MG63 (cell line): ENCODE results near the gene SLC17A6. TPM values are rescaled to one million over a fixed set of nuclear protein-coding genes. Genes with fewer than 3 reads are reported as not detected.
A peak's percentile ranks its signal among the peaks of the same experiment; 100 is the strongest.

Experiments
- DNase-seq: peaks from one replicate; pipeline ENCODE4 v3.0.0-alpha.2; 2020
- H3K27me3 ChIP-seq: fragments of 250-450 bp; sonication (Bioruptor Pico); 2 replicates; pipeline ENCODE4 v1.5.1; 2020; ENCODE audit warnings: mild to moderate bottlenecking, moderate library complexity
- H3K36me3 ChIP-seq: fragments of 250-450 bp; sonication (Bioruptor Pico); 2 replicates; pipeline ENCODE4 v1.5.1; 2020; ENCODE audit warnings: mild to moderate bottlenecking, moderate library complexity
- H3K4me3 ChIP-seq: fragments of 250-450 bp; sonication (Bioruptor Pico); 2 replicates; pipeline ENCODE4 v1.5.1; 2020; ENCODE audit warnings: mild to moderate bottlenecking, moderate library complexity
- H3K9me3 ChIP-seq: fragments of 250-450 bp; sonication (Bioruptor Pico); 2 replicates; pipeline ENCODE4 v1.5.1; 2020; ENCODE audit warnings: mild to moderate bottlenecking, moderate library complexity
- total RNA-seq: library from RNA; depleted of rRNA; stranded (reverse); fragments of >200 nt; shearing (Covaris generic); gene quantifications from 2 replicates; pipeline ENCODE4 v1.2.3, GENCODE V29; 2014; ENCODE audit warnings: low replicate concordance; rRNA removed

Gene SLC17A6
- not detected in 2 replicates for total RNA-seq

DNA sequence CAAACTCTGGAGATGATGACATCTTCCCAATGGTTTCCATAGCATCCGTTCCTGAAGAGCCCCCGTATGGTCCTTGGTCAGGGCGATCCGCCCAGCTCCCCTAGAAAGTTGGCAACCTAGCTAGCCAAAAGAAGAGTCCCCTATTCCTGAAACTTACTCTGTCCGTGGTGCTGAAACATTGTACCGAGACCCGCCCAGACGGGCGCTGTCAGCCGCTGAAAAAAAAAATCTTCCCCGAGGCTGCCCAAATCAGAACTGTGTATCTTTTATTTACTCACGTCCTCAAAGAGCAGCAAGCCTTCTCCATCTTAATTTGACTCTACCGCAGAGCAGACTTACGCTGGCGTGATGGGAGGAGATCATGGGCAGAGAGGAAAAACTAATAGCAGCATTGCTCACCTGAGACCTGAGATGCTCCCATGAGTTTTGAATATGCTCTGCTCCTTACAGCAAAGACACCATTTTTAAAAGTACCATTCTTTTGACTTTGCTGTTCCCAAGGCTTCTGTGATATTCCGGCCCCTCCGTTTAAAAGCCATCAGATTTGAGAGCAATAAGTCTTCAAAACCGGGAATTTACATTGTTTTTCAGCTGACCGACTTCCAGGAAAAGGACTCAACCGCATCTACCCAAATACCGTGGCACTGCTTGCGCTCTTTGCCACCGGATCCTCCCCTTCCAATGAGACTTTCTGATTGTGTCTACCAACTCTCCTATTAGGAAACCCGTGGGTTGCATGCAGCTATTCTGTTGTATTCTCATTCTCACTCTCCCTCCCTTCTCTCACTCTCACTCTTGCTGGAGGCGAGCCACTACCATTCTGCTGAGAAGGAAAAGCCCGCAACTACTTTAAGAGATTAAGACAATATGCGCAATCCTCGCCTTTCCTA lies at the start of gene SLC17A6:
TSS of gene SLC17A6 (plus strand) at position 786 of the 890 bp plus-strand sequence. CDS start 153 bp downstream, outside the sequence.
- Histone ChIP-seq H3K27me3 (no peaks in the 10 kb centered on the region), H3K4me3 (no peak within 1 kb of the TSS), H3K9me3 (no peaks in the 10 kb centered on the region), H3K36me3 (no peaks in the 10 kb centered on the region)
- peak; percentile 9 for DNase-seq

DNA sequence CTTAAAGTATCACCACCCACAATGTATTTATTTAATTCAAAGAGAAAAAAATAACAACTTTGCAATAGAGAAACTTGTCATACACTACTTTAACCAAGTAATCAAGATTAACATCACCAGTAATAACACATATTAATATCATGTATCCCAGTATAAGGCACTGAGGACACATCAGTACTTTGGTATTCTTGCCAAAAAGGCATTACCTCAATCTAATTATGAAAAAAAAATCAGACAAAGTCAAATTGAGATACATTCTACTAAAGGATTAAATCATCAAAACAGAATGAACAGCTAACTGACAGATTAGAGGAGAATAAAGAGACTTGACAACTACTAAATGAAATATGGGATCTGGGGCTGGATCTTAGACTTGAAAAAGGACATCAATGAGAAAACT lies 35.8 kb upstream of the SLC17A6 start:
- DNase-seq, result no peak
- H3K27me3 ChIP-seq, result no peaks in the 10 kb centered on the region
- no peak overlapping the region for H3K4me3 ChIP-seq
- H3K36me3 ChIP-seq, result no peaks in the 10 kb centered on the region
- H3K9me3 ChIP-seq, result no peaks in the 10 kb centered on the region

DNA sequence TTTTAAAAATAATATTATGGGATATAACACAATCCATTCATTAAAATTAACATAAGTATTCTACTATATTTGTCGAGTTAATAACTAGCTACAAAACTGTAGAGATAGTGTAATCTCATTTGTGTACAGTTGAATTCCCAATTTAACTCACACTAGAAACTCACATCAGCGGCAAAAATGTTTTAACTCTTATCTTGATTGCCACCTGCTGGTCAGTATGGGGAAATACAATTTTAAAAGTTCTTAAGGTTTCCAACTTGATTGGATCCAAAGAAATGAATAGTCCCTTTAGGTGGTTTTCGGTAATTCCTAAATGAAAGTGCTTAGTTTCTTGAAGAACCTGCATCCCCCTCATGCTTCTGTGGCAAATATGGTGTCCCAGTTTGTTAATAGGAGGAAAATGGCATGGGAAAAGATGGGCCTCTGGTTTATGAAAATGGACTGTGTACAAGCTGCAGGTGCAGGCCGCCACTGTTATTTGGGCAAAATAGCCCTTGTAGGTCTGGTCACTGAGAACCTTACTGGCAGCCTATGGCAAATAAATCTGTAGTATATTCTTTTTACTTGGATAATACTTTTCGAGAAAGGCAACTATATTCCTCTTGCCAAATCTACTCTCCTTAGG lies 33.7 kb upstream of the SLC17A6 start:
- Histone ChIP-seq H3K4me3 (no peak overlapping the region), H3K36me3 (no peaks in the 10 kb centered on the region), H3K9me3 (no peaks in the 10 kb centered on the region), H3K27me3 (no peaks in the 10 kb centered on the region)
- DNase-seq, result no peak

DNA sequence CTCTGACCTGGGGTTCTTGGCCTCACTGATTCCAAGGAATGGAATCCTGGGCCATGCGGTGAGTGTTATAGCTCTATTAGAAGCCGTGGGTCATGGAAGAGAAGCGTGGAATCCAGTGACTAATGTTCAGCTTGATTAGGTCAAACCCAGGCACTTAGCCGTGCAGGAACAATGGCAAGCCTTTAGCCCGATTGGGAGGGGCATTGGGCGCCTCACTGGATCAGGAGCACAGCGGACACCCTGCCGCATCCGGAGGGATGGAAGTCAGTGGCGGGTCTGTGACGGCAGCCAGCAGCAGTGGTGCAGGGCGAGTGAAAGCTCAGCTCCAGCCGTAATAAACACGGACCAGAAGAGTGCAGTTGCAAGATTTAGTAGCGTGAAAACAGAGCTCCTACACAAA lies 20.5 kb upstream of the SLC17A6 start:
- no peak for DNase-seq
- Histone ChIP-seq H3K9me3 (no peaks in the 10 kb centered on the region), H3K27me3 (no peaks in the 10 kb centered on the region), H3K36me3 (no peaks in the 10 kb centered on the region), H3K4me3 (no peak overlapping the region)

DNA sequence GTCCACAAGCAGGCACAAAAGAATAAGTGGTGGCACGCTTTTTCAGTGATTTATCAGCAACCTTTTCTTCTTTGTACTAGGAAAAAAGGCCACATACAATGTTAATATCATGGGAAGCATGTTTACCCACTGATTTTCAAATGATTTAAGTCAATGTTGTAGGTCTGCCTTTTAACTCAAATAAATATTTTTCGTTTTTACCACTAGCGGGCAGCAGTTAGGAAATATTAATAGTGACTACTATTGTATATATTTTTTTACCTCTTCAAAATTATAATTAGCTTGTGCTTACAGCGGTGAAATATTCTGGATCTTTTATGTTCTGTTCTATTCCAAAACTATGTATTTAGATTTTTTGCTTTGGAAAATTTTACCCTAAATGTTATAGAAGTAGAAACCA lies 6.4 kb upstream of the SLC17A6 start:
- Histone ChIP-seq H3K9me3 (no peaks in the 10 kb centered on the region), H3K27me3 (no peaks in the 10 kb centered on the region), H3K36me3 (no peaks in the 10 kb centered on the region), H3K4me3 (no peak overlapping the region)
- no peak for DNase-seq

DNA sequence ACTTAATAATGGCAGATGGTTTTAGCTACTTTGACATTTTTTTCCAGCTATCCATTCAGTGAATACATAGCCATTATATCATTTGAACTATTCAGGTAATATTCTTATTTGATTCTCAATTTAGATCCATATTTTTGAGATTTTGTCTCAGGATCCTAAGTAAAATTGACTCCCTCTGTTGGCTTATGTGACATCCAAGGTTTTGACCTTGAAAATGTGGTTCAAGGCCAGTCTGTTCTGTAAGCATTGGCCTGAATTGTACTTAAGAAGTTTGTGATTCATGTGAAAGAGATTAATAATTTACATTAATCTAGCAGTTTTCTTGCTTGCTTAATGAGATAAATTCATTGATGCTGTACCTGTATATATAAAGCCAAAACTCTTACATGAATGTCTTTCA lies 1.6 kb upstream of the SLC17A6 start:
- Histone ChIP-seq H3K36me3 (no peaks in the 10 kb centered on the region), H3K4me3 (no peak overlapping the region), H3K9me3 (no peaks in the 10 kb centered on the region), H3K27me3 (no peaks in the 10 kb centered on the region)
- DNase-seq, result no peak

DNA sequence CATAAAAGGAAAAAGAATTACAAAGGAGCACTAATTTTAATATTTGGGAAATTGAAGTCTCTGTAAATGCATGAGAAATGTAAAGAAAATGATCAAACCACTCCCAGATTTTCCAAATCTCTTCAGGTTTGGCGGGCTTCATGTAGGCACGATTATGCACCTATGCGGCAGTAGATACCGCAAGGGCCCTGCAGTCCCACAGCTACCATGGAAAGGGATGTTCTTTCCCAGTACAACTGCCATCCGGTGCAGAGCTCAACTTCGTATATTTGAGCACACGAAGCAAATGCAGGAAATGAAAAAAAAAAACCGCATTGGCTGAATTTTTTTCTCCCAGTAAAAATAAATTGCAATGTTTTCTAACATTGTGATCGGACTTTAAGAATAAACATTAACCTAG lies 1.4 kb downstream of the SLC17A6 start:
- no peaks in the 10 kb centered on the region for H3K9me3 ChIP-seq
- no peak overlapping the region for H3K4me3 ChIP-seq
- no peaks in the 10 kb centered on the region for H3K36me3 ChIP-seq
- DNase-seq, result no peak
- H3K27me3 ChIP-seq, result no peaks in the 10 kb centered on the region

DNA sequence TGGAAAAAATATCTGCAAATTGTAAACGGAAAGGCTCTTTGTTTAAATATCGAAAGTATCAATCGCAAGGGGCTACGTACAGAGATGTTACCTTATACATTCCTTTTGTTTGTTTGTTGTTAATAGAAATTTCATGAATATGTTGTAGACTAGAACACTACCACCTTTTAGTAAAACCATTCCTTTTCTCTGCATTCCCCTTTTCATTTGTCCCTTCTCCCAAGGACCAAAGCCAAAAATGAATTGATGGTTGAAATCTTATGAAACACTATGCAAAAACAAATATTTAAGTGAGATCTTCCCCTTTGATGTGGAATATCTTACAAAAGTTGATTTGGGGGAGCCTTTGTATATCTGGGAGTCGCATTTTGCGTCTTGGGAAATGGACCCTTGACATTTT lies 2.1 kb downstream of the SLC17A6 start:
- no peak for DNase-seq
- H3K4me3 ChIP-seq, result no peak overlapping the region
- no peaks in the 10 kb centered on the region for H3K36me3 ChIP-seq
- H3K9me3 ChIP-seq, result no peaks in the 10 kb centered on the region
- H3K27me3 ChIP-seq, result no peaks in the 10 kb centered on the region

DNA sequence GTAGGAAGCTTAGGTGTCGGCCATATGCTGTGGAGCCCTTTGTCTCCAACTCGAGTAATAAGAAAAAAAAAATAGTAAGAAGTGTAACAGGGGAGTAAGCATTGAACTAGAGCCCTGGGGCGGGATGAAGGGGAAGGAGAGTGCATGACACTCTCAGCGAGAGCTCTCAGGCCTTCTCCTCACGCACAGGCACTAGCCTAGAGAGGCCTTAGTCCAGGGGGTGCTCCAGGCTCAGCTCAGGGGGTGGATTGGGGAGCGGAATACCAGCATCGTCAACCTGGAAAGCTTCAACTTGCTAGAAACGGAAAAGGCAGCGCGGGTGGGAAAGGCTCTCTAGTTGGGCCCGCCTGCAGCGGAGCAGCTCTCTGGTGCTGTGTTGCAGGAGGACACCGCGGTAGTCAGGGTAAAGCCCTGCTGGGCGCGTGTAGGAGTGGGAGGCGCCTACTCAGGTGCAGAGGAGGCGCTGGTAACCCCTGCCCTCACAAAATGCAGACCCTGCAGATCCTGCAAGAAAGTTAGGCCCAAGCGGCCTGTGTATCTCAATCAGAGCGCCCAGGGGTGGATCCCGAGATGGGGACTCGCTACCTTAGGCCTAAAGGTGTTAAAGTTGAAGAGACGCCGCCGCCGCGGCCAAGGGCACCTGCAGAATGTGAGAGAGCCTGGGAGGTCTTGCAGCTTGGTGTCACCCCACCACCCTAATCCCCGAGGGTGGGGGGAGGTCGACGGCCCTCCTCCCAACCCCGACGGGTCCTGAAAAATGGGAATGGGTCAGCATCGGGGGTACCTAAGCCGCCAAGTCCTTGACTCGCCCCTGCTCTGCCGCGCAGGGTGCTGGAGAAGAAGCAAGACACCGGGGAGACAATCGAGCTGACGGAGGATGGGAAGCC lies 2.8 kb downstream of the SLC17A6 start:
- Histone ChIP-seq H3K27me3 (no peaks in the 10 kb centered on the region), H3K36me3 (no peaks in the 10 kb centered on the region), H3K4me3 (no peak overlapping the region), H3K9me3 (no peaks in the 10 kb centered on the region)
- no peak for DNase-seq

DNA sequence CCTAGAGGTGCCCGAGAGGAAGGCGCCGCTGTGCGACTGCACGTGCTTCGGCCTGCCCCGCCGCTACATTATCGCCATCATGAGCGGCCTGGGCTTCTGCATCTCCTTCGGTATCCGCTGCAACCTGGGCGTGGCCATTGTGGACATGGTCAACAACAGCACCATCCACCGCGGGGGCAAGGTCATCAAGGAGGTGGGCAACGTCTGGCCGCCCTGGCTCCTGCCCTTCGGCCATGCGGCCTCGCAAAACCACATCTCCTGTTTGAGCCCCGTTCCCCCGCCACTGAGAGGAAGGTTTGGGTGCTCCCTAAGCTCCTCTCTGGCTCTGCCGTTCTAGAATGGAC lies 3.4 kb downstream of the SLC17A6 start:
- H3K4me3 ChIP-seq, result no peak overlapping the region
- H3K36me3 ChIP-seq, result no peaks in the 10 kb centered on the region
- no peak for DNase-seq
- no peaks in the 10 kb centered on the region for H3K27me3 ChIP-seq
- no peaks in the 10 kb centered on the region for H3K9me3 ChIP-seq

DNA sequence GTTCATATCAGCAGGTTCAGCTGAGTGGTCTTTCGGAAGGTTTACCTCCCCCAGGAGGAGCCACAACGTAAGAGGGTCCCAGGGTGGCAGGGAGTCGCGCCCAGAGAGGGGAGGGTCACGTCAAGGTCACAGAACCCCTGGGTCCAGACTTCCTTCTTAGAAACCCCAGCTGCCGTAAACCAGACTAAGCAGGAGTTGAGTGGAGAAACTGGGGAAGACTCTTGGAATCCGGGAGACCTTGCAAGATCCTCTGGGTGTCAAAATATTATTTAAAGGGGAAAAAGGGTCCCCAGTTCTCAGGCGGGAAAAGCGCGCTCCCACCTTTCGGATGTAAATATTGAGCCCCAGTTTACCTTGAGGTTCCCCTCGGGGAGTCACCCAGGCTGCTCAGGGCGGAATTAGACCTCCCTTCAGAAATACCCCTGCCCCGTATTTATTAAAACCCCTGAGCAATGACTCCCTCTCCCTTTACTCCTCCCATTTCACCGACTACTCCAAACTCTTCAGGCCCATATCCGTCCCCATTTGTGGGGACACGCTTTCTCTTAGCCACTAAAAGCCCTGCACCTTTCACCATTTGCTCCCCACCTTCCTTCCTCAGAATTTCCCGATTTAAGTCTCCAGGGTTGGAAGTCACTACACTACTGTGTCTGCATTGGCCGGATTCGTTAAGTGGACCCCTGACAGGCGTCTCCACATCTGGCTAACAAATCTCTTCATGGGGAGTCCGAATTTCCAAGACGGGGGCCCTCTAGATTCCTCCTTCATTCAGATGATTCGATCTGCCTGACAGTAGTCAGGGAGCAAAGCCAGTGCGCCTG lies 4.2 kb downstream of the SLC17A6 start:
- H3K27me3 ChIP-seq, result no peaks in the 10 kb centered on the region
- H3K36me3 ChIP-seq, result no peaks in the 10 kb centered on the region
- no peaks in the 10 kb centered on the region for H3K9me3 ChIP-seq
- no peak for DNase-seq
- H3K4me3 ChIP-seq, result no peak overlapping the region

DNA sequence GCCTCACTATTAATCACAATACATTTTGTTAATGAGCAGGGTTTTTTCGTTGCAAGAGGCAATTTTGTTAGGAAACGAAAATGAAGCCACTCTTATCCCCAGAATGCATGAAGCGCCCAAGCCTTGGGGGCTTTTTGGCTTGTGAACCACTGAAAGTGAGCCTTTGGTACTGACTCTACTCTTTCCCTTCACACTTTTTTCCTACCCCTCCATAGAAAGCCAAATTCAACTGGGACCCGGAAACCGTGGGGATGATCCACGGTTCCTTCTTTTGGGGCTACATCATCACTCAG lies 4.8 kb downstream of the SLC17A6 start:
- H3K9me3 ChIP-seq, result no peaks in the 10 kb centered on the region
- no peaks in the 10 kb centered on the region for H3K36me3 ChIP-seq
- no peak for DNase-seq
- H3K27me3 ChIP-seq, result no peaks in the 10 kb centered on the region
- no peak overlapping the region for H3K4me3 ChIP-seq

DNA sequence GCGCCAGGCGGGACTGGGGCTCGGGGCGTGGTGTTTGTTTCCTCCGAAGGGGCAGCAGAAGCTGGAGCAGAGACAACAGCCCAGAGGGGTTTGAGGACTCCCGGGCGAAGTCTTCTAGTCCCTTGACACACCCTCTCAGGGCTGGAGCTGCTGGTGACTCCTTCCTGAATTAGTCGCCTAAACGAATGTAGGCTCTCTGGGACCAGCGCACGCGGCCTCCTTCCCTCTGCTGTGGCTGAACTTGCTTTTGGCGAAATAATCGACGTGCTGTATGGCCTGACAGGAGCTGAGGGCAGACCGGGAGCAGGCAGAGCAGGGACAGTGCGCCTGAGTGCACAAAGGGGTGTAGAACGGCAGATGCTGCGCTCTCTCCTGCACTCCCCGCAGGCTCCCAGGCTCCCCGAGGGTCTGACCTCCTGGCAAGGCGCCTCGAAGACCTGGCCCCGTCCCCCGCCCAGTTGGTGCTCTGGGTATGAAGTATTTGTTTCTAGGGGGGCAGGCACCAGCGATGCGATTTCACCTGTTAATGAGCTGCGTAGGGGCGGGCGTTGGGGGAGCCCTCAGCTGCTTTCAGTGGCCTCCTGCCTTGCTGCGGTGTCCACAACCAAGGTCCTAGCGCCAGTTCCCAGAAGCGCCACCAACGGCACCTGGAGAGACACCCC lies 5.3 kb downstream of the SLC17A6 start:
- H3K27me3 ChIP-seq, result no peaks in the 10 kb centered on the region
- no peaks in the 10 kb centered on the region for H3K9me3 ChIP-seq
- no peaks in the 10 kb centered on the region for H3K36me3 ChIP-seq
- DNase-seq, result no peak
- no peak overlapping the region for H3K4me3 ChIP-seq

DNA sequence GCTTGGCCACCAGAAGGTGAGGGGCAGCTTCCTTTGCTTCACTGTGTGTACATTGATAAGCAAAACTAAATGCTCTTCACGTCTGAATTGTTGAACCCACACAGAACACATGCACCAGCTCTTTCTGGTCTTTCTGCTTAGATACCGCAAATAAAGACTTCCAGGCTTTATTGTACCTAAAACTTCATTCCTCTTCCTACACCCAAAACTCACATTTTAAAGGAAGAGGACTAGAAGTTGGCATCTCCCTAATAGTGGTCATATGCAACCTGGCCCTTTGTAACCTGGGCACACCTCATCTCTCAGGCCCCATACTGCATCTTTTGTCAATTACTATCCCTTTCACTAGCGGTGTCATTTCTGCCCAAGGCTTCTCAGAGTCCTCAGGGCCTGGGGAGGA lies 5.9 kb downstream of the SLC17A6 start:
- no peak for DNase-seq
- Histone ChIP-seq H3K36me3 (no peaks in the 10 kb centered on the region), H3K9me3 (no peaks in the 10 kb centered on the region), H3K27me3 (no peaks in the 10 kb centered on the region), H3K4me3 (no peak overlapping the region)

DNA sequence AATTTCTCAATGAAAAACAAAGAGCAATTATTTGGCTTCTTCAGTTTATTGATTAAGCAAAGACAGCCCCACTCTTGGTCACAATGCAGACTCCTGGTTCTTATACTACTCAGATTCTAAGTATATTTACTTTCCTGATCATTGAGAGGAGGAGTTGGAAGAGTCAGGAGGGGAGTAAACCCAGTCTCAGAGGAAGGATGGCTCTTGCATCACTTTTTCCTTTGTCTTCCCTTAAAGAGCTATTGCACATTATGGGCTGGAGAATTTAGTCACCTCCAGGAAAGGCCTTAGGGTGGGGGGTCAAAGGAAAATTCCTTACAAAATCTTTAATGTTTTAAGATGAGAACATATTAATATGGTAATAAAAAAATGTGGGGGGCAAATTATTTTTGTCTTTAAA lies 8.1 kb downstream of the SLC17A6 start:
- Histone ChIP-seq H3K9me3 (no peaks in the 10 kb centered on the region), H3K27me3 (no peaks in the 10 kb centered on the region), H3K36me3 (no peaks in the 10 kb centered on the region), H3K4me3 (no peak overlapping the region)
- no peak for DNase-seq

DNA sequence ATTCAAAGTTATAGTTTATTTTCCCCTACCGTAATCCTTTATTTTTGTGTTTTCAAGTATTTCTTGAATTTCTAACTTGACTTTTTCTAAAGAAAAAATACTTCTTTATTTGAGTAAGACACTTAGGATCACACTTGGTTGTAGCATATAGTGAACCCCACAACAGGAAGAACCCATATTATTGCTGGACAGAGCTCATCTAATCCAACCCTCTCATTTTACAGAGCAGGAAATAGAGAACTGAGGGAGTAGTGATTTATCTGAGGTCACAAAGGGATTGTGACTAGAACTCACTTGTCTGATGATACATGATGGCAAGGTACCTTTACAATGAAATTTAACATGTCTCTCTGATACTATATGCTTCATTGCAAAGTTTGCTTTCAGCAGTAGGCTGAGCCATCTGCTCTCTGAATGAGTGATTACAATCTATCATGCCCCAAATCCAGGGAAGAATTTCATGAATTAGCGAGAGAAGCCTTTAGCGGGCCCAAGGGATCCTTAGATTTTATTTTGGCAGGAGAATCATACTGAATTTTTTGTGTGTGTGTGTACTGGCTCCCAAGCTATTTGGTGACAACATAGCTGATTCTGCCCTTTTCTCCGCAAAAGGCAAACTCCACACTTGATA lies 9.8 kb downstream of the SLC17A6 start:
- Histone ChIP-seq H3K4me3 (no peak overlapping the region), H3K9me3 (no peaks in the 10 kb centered on the region), H3K36me3 (no peaks in the 10 kb centered on the region), H3K27me3 (no peaks in the 10 kb centered on the region)
- DNase-seq, result no peak
